Stromal cell of bone marrow (primary cell): ENCODE data around the gene PRDX4.
"Not testable (repeated sequence)": the region's sequence is repeated elsewhere in the genome, so short reads cannot be mapped to it uniquely, and the experiment has no call there.

ENCODE experiments used
- DNase-seq: peaks from one replicate; pipeline ENCODE4 v3.0.0-alpha.2; 2012; ENCODE audit warnings: low read depth

PRDX4 gene

GRCh38 chrX:23667239-23668177 lies at the start of gene PRDX4:
TSS of gene PRDX4 (plus strand) at chrX:23667493. CDS start at chrX:23667571, 78 bp downstream.
- peak; percentile 69 for DNase-seq

- no peak for DNase-seq
Measured at GRCh38 chrX:23621621-23622265, 45.5 kb upstream of the PRDX4 start.

GRCh38 chrX:23623797-23624196 lies 43.5 kb upstream of the PRDX4 start:
- DNase-seq = no peak

- no peak for DNase-seq
Measured at GRCh38 chrX:23626651-23627050, 40.6 kb upstream of the PRDX4 start.

- no peak for DNase-seq
Measured at GRCh38 chrX:23628131-23628530, 39.2 kb upstream of the PRDX4 start.

GRCh38 chrX:23631136-23631535 lies 36.2 kb upstream of the PRDX4 start:
- DNase-seq = no peak

- no peak for DNase-seq
Measured at GRCh38 chrX:23633834-23634580, 33.3 kb upstream of the PRDX4 start.

- DNase-seq = no peak
Measured at GRCh38 chrX:23637187-23637586, 30.1 kb upstream of the PRDX4 start.

GRCh38 chrX:23643020-23643419 lies 24.3 kb upstream of the PRDX4 start:
- DNase-seq = no peak

- no peak for DNase-seq
Measured at GRCh38 chrX:23644744-23645143, 22.5 kb upstream of the PRDX4 start.

GRCh38 chrX:23656091-23656490 lies 11.2 kb upstream of the PRDX4 start:
- no peak for DNase-seq

GRCh38 chrX:23656684-23657083 lies 10.6 kb upstream of the PRDX4 start:
- no peak for DNase-seq

GRCh38 chrX:23659339-23659738 lies 8.0 kb upstream of the PRDX4 start:
- no peak for DNase-seq

GRCh38 chrX:23660083-23660765 lies 7.1 kb upstream of the PRDX4 start:
- not testable (repeated sequence) for DNase-seq

- no peak for DNase-seq
Measured at GRCh38 chrX:23660766-23661132, 6.5 kb upstream of the PRDX4 start.

- no peak for DNase-seq
Measured at GRCh38 chrX:23661671-23662070, 5.6 kb upstream of the PRDX4 start.

- DNase-seq = no peak
Measured at GRCh38 chrX:23662187-23662586, 5.1 kb upstream of the PRDX4 start.

- peak; percentile 35 for DNase-seq
Measured at GRCh38 chrX:23662853-23663252, 4.4 kb upstream of the PRDX4 start.

GRCh38 chrX:23664496-23664895 lies 2.8 kb upstream of the PRDX4 start:
- DNase-seq = no peak

- no peak for DNase-seq
Measured at GRCh38 chrX:23666282-23666681, 1.0 kb upstream of the PRDX4 start.

- DNase-seq = no peak
Measured at GRCh38 chrX:23668335-23668734, 1.0 kb downstream of the PRDX4 start.

- no peak for DNase-seq
Measured at GRCh38 chrX:23670528-23670927, 3.2 kb downstream of the PRDX4 start.
